Epidermal melanocyte (primary cell): ENCODE measurements around the gene TRAF1.

Experiments used
- DNase-seq: peaks from one replicate; pipeline ENCODE4 v3.0.0; 2011; ENCODE audit warnings: low spot score; ENCODE audit not compliant: insufficient read length

Gene TRAF1

DNA sequence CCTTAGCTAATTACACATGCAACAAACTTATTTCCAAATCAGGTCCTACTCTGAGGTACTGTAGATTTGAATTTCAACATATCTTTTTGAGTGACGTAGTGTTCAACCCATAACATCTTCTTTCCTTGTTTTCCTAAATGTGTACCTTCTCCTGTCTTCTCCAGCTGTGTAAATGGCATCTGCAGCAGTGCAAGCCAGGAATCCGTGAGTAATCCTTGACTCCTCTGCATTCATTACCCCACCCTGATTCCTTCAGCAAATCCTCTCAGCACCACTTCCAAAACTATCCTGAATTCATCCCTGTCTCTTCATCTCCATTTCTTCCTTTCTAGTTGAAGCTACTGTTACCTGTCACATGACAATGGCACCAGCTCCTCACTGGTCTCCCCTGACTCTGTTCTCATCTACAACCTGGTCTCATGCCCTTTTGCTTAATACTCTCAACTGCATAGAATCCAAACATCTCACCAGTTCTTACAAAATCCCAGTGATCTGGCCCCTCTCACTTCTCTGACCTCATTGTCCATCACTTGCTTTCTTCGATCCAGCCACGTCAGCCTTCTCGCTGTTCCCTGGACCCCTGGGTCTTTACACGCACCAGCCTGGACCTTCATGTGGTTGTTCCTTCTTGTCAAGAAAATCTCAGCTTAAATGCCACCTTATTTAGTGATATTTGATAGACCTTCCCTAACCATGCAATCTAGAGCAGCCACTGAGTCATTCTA, 14.6 kb upstream of the TRAF1 start:
- DNase-seq: no peak

DNA sequence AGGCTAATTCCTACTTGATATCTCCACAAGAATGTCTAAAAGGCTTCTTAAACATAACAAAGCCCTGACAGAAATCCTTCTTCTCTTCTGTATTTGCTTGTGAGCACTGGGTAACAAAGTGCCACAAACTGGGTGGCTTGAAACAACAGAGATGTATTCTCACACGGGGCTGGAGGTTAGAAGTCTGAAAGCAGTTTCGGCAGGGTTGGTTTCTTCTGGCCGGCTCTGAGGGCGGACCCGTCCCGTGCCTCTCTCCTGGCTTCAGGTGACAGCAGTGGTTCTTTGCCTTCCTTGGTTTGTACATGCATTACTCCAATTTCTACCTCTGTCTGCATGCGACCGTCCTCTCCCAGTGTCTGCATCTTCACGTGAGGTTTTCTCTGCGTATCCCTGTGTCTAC, 14.0 kb upstream of the TRAF1 start:
- no peak for DNase-seq

DNA sequence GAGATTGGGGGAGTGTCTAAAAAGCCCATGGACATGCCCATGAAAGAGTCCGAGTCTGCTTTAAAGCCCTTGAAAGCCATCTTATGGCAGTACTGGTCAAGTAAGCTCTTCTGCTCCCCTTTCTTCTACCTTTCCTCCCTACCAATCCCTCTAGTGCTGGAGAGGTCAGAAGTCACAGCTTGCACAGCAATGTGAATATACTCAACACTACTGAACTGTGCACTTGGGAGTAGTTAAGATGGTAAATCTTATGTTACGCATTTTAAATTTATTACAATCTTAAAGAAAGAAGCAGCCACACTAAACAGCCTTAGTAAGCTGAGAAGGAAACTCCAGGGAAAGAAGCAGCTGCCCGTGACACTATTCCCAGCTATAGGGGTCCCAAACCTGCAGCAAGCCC, 12.3 kb upstream of the TRAF1 start:
- no peak for DNase-seq

DNA sequence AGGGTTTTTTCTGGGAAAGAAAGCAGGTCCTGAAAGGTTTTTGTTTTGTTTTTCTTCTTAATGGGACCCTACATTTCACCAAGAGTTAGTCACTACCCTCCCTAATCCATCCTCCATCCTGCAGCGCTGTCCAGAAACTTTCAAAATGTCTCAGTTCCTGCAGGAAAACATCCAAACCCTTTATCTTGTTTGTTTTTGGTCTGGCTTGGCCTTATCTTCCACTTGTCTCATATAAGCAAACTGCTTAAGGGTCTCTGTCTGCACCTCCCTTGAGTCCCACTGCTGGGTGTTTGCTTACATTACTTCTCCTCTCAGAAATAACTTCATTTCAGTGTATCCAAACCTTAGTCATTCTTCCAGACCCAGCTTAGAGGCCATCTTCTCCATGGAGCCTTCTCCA, 11.0 kb upstream of the TRAF1 start:
- DNase-seq: no peak

DNA sequence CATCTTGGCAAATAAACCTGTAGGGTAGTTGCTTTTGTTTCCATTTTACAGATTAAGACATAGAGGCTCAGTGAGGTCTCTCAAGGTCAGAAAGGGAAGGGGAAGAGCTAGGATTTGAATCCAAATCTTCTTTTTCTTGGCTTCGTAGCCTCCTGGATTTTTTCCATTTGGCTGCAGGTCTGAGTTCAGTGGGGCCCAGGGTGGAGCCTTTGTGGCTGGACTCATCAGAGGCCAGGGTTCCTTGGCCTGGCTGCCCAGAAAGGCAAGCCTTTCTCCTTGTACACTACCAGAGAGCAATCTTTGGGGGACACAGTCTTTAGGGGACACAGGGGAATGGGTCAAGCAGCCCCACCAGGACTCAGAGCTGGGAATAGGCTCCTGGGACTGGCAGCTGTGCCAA, 10.5 kb upstream of the TRAF1 start:
- no peak for DNase-seq

DNA sequence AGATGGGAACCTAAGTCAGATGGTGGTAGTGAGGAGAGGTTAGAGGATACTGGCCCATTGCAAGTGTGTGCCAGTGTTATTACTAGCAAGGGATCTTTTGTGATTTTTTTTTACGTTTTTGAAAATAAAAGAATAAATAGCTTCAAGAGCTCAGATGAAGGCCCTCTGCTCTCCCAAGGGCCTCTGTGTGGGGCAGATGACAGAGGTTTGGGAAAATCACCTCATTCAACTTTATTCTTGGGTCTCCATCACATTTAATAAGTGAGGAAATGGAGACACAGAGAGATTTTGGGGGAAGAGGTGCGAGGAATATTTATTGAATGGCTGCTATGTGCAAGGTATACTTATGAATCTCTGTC, 10.1 kb upstream of the TRAF1 start:
- no peak for DNase-seq

DNA sequence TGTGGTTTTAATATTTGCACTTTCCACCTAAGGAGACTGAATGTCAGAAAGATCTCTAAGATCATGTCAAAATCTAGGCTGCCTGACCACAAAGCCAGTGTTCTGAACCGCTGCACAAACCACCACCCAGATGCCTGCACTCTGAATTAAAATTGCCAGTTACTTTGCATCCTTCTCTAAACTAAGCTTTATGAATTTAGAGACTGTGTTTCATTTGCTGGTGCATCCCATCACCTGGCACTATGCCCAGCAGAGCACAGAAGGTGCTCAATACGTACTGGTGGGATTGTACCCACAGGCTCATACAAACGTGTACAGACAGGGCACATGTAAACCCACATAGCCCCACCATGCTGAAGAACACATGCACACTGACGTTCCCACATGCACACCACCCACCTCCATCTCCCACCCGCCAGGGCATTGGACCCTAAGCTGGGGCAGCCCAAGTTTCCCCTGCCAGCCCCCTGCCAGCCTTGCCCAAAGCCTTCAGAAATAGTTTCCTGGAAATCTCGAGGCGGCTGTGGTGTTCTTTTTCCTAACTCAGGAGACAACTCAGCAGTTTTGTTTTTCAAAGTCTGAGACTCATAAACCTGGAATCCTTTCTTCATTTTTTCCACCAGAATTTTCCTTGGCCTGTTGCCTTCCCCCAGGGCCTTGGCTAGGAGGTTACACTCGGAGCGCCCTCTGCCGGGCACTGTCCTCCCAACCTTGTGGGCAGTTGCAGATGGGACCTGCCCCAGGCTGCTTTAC, 9.6 kb upstream of the TRAF1 start:
- DNase-seq: peak; percentile 96

DNA sequence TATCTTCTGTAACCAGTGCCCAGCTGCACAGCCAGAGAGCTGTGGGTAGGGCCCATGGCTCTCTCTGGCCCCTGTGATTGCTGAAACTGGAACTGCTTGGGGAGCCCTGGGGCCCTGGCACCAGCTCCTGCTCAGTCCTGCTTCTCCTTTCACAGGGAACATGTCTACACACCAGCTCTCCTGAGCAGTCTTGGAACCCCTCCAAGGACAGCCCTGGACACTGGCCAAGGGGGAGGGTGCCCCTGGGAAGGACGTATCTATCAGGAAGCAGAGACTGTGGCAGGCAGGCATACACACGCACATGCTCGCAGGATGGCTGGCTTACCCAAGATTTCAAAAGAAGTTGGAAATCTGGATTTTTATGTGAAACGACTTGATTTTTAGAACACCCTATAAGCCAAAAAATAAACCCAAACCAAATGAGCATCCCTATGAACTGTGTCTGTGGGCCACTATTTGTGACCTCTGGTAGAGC, 8.8 kb upstream of the TRAF1 start:
- DNase-seq: peak; percentile 92

DNA sequence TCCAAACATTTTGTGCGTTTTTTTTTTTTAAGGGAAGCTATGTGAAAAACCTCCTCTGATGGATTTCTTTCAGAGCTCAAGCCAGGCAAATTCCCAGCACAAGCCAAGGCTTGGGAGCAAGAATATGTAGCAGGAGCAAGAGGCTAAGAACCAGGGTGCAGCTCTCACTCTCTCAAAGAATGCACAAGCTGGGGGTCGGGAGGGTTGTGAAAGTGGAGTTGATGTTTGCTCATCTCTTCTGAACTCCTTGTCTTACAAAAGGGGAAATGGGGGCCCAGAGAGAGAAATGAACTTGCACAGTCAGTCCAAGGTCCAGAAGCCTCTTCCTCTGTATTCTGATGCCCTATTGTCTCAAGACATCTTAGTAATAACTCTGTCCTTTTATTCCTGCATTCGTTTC, 7.7 kb upstream of the TRAF1 start:
- DNase-seq: no peak

DNA sequence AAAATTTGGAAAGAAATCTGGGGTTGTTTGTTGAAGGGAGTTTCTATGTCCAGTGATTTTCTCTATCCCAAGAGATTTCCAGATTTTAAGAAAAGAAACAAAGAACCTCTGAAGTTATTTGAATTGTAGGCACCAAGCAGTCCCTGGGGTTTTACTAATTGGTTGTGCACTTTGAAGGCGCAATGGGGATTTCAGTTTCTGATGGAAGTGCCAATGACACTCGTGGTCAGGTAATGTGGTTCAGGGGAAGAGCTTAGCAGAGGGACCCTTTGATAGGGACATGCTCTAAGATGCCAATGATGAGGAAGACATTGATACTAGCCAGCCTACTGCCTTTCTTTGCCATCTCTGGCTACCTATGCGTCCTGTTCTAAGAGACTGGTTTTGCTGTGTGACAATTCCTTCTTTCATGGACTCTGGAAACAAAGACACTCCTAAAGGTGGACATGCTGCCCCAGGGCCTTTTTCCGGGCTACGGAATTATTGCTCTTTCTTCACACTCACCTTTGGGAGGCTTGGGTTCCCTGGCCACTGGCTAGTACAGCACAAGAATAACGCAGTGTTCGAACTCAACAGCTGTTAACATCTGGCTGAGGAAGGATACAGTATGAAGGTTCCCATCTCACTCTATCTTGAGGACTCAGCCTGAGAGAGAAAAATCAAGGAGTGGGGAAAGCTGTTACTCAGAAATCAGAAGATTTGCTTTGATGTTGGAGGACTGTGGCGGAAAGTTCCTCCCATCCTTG, 6.9 kb upstream of the TRAF1 start:
- DNase-seq: no peak

DNA sequence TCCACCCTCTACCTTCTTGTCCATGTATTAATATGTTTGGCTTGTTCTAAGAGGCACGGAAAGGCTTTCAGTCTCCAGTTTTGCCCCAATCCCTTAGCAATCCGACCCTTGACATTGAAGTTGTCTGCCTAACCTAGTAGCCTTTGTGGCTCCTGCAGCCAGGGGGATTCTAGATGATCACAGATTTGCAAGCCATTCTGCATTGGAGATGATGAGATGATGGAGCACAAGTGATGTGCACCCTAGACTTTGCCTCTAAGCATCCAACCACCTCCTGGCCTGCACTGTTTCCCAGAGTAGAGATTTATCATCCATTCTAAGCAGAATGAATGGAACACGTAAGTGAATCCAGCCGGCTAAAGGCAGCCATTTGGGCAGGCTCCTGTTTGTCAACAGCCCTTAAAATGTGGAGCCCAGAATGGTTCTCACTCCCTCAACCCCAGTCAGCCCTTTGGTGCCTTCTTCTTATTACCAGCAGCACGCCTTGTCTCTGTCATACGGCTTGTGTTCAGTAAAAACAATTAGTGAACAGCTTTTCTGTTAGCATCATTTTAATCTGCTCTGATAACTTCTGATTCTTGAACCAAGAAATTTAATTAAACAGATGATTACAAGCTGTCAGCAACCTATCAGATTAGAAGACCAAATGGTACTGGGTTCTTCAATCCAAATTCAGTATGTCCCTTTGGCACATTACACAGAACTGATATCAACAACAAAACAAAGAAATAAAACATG, 5.7 kb upstream of the TRAF1 start:
- no peak for DNase-seq

DNA sequence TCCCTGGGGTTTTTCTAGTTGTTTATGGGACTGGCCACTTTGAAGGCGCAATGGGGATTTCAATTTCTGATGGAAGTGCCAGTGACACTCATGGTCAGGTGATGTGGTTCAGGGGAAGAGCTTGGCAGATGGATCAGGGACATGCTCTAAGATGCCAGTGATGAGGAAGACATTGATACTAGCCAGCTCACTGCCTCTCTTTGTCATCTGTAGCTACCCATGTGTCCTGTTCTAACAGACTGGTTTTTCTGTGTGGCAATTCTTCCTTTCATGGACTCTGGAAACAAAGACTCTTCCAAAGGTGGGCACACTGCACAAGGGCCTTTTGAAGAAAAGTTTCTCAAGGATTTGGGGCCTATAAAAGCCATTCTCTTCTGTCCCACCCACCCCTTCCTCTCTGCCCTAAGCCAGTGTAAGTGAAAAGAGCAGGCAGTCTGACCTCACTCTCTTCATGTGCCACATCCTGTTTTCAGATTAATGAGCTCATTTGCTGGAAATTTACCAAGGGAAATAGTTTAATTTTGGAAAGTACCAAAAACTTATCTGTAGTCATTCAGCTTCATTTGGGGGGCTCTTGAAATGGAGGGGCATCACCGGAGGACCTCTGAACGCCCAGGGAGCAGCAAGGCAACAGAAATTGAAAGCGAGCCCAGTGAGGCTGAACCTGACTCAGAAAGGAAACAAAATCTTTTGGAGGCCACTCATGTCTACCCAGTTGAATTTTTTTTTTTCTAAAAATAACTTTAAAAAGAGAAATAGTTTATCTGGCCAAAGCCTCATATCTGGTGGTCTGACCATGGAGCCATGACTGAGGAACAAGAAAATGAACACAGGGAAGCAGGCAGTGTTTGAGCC, 4.9 kb upstream of the TRAF1 start:
- peak; percentile 62 for DNase-seq

DNA sequence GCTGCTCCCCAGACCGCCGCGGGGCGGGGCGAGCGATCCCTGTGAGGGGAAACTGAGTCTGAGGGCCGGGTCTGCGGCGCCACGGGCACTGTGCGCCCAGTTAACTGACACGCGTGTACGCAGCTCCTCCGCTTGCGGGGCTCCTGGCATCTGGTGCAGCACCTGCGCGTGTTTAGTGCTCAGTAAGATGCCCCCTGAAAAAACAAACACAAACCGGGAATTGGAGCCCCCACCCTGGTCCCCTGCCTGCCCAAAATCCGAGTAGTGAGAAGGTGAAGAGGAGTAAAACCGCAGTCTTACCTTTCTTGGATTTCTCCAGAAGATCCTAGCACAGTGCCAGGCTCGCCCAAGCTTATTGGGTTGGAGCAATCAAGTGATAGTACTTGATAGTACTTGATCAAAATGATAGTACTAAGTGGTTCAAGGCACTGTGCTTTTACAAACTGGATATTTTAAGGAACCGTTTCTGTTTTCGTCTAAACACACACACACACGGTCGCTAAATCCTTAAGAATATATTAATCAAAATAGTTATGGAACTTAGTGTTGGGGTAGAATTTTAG, 2.7 kb upstream of the TRAF1 start:
- DNase-seq: no peak

DNA sequence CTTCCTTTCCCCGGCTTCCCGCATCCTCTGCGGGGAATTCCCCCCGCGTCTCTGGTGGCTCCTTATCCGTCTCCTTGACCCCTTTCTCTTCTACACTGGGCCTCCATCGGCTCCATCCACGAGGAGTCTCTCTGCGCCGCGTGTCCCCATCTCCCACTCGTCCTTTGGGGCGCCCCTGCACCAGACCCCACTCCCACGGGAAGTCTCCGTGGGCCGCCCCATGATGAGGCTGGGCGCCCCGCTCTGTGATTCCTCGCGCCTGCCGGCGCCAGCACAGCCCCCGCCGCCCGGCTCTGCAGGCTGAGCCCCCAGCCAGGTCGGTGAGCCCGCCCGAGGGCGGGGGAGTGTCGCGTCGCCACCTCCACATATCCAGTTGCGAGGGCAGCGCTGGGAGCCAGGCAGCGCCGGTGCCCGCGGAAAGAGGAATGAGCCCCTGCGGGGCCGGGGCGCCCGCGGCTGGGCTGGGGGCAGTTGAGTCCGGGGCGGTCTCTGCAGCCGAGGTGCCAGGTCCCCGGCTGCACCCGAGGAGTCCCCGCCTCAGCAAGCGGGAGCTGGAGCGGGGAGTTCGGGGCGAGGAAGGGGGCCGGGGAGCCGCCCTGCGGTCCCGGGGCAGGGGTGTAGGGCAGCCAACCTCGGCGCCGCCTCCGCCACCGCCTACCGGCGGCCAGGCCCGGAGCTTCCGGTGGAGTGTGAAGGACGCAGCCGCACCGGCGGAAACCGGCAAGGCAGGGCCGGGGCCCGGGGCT, 2.1 kb upstream of the TRAF1 start:
- peak; percentile 76 for DNase-seq

DNA sequence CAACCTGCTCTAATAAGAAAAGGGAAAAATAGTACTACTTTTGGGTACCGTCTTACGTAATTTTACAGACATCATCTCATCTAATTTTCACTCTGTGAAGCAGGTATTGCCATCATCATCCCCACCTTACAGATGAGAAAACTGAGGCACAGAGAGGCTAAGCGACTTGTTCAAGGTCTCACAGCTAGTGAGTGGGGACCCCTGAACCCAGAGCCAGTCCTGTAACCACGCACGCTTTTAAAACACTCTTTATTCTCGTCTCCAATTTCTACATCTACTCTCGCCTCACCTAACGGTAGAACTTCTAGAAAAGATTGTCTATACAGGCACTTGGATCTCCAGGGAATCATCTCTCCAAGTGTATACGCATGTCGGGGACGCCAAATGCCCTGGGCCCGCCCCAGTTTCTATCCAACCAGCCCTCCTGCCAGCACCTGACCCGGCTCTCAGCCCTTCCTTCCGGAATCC, 1.5 kb upstream of the TRAF1 start:
- DNase-seq: no peak

DNA sequence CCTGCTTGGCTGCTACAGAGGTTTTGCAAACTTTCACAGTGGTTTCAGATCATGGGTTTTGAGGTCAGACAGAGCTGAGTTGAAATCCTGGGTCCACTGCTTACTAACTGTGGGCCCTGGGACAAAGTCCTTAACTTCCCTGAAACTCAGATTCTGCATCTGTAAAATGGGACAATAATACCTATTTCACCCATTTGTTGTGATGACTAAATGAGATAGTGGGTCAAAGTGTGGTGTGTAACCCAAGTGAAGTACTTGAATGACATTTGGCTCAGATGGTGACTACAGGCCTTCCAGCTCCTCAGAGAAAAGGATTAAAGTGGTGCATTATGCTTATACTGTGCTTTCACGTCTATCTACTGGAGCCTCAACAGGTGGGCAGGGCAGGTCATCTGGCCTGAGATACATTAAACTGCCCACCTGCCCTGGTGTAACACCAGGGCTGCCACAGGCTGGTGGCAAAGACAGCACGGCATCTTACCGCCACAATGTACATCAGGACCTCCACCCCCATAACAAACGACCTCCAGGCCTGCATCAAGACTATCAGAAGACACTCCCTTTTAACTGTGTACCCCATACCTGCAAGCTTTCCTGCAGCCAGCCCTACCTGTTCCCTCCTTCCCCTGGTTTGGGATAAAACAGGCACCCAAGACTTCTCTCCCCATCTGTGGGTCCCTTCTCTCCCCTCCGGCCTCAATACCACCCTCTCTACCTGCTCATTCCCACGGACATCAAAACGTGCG, 846 bp upstream of the TRAF1 start:
- DNase-seq: no peak

DNA sequence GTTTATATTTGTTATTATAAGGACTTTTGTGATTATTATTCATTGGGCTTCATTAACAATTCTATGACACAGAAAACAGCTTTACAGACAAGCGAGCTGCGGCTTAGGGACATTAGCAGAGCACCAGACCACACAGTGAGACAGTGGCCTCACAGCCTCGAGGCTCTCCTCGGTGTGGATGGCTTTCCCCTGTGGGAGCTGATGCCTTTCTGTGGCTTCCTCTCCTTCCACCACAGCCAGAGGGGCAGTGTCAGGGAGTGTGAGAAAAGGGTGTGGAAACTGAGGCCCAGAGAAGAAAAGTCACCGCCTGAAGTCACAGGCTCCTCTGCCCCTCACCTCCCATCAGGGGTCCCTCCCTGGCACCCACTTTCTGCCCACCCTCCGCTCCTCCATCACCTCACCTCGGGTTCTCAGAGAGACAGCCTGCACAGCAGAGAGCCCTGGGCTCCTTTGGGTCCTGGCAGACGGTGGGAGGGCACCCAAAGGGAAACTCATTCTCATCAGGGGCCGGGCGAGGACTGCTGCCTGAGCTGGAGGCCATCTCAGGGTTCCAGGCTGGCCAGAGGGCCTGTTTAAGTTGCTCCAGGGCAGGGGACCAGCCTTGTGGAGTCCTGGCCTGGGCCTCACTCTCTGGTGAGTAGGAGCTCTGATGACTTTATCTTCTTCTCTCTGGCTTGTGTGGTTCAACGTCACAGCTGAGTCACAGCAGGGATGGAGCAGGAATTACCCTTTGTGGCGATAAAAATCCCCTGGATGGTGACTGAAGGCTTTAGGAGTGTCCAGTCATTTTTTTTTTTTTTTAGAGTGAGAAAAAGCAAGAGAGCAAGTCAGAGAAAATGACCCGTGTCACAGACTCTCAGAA, 830 bp downstream of the TRAF1 start:
- no peak for DNase-seq
